SK-N-SH treated with all-trans-retinoic acid at 6 μM for 48 hours (cell line): ENCODE results near the gene HIKESHI.

Source experiments
- CREB5 ChIP-seq: fragments of 250-450 bp; sonication (Bioruptor Pico); IDR thresholded peaks from 2 replicates; pipeline ENCODE4 v1.5.1; 2020; ENCODE audit warnings: low read depth, mild to moderate bottlenecking, moderate library complexity
- CSDC2 ChIP-seq: fragments of 250-450 bp; sonication (Bioruptor Pico); IDR thresholded peaks from 2 replicates; pipeline ENCODE4 v1.5.0; 2020; ENCODE audit warnings: mild to moderate bottlenecking, moderate library complexity
- PATZ1 ChIP-seq: fragments of 250-450 bp; sonication (Bioruptor Pico); IDR thresholded peaks from 2 replicates; pipeline ENCODE4 v1.8.0; 2020; ENCODE audit warnings: mild to moderate bottlenecking, moderate library complexity, borderline replicate concordance
- RARB ChIP-seq: fragments of 250-450 bp; sonication (Bioruptor Pico); IDR thresholded peaks from 2 replicates; pipeline ENCODE4 v1.8.0; 2021; ENCODE audit warnings: mild to moderate bottlenecking, moderate library complexity
- TOX ChIP-seq: fragments of 250-450 bp; sonication (Bioruptor Pico); IDR thresholded peaks from 2 replicates; pipeline ENCODE4 v1.8.0; 2021; ENCODE audit warnings: mild to moderate bottlenecking, moderate library complexity, borderline replicate concordance
- ZC3H10 ChIP-seq: fragments of 250-450 bp; sonication (Bioruptor Pico); IDR thresholded peaks from 2 replicates; pipeline ENCODE4 v1.5.1; 2021; ENCODE audit warnings: mild to moderate bottlenecking, moderate library complexity
- TF ChIP-seq, protein P1 (sequence below): fragments of 250-450 bp; sonication (Bioruptor Pico); IDR thresholded peaks from 2 replicates; pipeline ENCODE4 v1.8.0; 2021; ENCODE audit warnings: low read depth, mild to moderate bottlenecking, moderate library complexity, borderline replicate concordance

- no peak for TF ChIP-seq RARB
- TF ChIP-seq, protein P1, sequence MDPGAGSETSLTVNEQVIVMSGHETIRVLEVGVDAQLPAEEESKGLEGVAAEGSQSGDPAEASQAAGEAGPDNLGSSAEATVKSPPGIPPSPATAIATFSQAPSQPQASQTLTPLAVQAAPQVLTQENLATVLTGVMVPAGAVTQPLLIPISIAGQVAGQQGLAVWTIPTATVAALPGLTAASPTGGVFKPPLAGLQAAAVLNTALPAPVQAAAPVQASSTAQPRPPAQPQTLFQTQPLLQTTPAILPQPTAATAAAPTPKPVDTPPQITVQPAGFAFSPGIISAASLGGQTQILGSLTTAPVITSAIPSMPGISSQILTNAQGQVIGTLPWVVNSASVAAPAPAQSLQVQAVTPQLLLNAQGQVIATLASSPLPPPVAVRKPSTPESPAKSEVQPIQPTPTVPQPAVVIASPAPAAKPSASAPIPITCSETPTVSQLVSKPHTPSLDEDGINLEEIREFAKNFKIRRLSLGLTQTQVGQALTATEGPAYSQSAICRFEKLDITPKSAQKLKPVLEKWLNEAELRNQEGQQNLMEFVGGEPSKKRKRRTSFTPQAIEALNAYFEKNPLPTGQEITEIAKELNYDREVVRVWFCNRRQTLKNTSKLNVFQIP: no peak
- TF ChIP-seq ZC3H10 (CRISPR knock-in tag): no peak
- TF ChIP-seq CREB5 (CRISPR knock-in tag): no peak
- no peak for TF ChIP-seq PATZ1
- TF ChIP-seq CSDC2 (CRISPR knock-in tag): no peak
- TF ChIP-seq TOX: no peak
These were observed 67.6 kb downstream of the HIKESHI start for GRCh38 chr11:86369668-86370067.
